HG03045 (cell line): ENCODE measurements around the gene GPC4.
"Not testable (repeated sequence)": the region's sequence is repeated elsewhere in the genome, so short reads cannot be mapped to it uniquely, and the experiment has no call there.

Experiments used
- ATAC-seq: cut with Tn5 transposase; IDR thresholded peaks from one replicate; pipeline ENCODE4 v1.9.1; 2021; ENCODE audit warnings: mild to moderate bottlenecking, moderate library complexity; ENCODE audit not compliant: unreplicated experiment

The GPC4 gene

DNA sequence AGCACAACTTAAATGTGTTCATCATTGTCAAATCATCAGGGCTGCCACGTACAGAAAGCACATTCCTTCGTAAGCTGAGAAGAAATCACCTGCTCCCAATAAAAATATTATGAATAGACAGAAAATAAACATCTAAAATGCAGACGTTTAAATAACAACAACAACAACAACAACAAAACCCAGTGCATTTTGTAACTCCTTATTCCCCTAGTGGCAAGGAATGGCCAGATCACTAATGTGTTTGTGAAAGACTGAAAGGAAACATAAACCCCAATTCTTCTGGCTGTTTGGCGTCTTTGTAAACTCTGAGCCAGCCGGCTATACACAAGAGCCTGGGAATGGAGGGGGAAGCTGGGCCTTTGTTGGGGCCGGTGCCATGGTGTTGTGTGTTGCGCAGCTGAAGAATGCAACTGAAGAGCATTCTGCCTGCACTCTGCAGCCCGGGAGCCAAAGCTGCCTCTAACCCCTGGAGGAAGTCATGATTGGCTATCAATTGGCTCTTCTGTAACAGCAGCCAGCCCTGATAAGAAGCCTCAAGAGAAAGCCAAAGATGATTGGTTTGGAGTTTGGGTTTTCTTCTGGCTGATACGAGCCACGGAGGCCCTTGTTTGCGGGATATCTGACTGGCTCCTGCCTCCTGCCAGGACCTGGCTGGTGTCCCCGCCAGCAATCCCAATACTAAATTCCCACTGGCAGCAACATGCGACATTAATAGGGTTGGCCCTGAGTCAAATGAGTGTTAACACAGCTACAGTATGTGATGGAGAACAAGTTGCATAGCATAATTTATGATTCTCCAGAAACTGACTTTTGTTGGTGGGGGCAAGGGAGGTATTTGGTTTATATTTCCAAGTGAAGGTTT, 107.4 kb downstream of the GPC4 start:
- ATAC-seq, result no peak

DNA sequence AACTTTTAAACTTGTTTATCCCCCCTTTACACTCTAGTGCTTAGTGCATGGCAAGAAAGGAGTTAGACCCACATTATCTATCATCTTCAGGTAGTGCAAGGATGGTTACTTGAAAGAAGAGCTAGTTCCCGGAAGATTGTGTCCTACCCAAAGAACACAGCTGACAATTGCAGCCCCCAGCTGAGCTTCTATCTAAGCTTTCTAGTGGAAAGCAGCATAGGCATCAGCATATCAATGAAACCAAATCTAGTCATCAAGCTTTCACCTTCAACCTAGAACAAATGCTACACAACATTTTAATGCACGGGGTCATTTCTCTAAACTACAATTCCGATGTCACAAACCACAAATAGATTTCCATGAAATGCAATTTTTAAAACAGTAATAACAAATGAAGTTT, 108.2 kb downstream of the GPC4 start:
- ATAC-seq, result no peak

DNA sequence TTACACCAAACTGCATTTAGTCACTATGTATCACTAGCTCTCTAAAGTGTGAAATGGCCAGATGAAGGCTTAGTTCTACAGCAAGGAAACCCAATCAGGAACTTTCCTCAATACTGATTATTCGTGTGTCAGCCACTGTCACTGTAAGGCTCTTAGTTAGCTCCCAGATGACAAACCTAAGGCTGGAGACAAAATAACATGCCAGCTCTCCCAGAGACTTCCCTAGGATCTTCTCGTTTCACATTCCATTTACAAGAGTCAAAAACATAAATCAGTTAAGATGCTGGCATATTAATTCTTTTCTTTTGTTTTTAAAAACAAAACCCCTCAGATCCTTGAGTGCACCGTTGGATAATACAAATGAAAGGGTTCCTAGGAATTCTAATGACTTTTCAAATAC, 109.0 kb downstream of the GPC4 start:
- ATAC-seq, result no peak

- no peak for ATAC-seq
Observed at GRCh38 chrX:133305348-133305747, 109.9 kb downstream of the GPC4 start.

GRCh38 chrX:133302775-133303445, 112.4 kb downstream of the GPC4 start:
- ATAC-seq, result no peak

GRCh38 chrX:133300591-133300990, 114.7 kb downstream of the GPC4 start:
- ATAC-seq, result no peak

DNA sequence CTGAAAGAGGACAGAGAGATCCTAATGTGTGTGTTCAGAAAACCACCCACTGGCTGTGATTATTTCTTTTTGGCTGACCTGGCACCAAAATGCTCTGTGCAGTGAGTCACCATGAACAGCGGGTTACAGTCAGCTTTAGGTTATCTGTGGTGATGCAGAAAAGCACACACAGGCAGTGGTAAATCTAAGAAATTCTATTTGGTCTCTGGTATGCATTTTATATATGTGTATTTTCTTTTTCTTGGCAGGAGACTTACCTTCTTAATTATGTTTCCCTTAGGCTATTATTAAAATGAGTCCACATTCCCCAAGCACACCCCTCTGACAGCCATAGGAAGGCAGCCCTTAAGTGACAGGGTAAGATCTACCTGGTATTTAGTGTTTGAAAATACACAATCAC, 118.0 kb downstream of the GPC4 start:
- ATAC-seq, result no peak

DNA sequence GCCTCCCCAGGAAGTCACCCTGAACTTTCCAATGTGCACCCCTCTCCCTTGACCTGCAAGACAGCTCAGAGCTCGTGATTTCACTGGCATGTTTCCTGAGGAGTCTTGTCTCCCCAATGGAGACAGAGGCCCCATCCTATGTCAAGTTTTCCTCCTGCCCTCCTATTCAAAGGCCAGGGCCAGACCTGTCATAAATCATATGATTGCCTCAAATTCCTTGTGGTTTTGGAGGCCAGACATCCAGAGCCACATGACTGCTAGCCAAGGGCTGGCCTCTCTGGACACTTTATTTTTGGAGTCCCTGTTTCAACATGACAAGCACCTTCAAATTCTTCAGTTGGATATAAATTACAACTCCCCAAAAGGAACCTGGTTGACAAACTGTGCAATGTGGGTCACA, 121.2 kb downstream of the GPC4 start:
- ATAC-seq, result no peak

DNA sequence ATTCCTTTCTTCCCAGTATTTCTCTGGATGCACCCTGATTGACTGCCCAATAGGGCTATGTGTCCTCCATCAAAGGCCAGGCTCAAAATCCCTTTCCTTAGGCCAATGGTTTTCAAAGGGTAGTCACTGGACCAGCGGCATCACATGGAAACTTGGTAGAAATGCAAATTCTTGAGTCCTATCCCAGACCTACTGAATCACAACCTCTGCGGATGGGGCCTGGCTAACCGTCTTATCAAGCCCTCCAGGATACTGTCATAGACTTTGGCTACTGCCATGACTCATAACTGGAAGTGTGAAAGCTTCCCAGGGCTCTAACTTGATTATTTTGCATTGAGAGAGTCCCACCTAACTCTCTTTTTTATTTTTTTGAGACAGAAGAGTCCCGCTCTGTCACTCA, 125.2 kb downstream of the GPC4 start:
- ATAC-seq, result no peak

DNA sequence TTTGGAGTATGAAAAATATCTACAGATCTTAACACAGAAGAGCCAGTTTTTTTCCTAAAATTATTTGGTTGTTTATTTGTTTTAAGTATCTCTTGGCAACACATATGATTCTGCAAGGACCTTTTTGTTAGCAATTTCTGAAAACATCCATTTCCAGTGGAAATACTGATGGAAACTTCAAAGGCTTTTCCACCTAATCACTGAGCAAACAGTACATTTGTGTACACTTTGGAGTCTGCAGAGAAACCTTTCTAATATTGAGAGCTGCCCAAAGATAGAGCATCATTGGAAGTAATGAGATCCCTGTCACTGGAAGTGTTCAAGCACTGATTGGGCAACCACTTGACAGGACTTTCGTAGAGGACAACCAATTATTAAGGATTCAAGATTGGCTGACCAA, 127.4 kb downstream of the GPC4 start:
- no peak for ATAC-seq

DNA sequence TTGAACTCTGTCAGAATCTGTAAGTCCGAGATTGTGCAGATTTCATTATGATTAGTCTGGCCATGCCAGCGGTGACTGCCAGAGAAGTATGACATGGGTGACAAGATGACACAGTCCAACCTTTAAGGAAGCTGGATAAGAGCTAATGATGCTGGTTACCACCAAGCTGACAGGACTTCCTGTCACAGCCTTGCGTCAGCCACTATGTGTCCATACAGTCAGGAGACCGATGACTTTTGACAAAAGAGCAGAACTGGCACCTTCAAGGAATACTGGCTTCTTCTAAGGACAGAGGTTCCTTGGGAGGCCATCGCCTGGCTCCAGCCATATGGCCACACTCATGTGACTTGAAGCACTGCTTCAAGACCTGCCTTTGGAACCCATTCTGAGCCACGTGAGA, 129.9 kb downstream of the GPC4 start:
- ATAC-seq, result no peak

DNA sequence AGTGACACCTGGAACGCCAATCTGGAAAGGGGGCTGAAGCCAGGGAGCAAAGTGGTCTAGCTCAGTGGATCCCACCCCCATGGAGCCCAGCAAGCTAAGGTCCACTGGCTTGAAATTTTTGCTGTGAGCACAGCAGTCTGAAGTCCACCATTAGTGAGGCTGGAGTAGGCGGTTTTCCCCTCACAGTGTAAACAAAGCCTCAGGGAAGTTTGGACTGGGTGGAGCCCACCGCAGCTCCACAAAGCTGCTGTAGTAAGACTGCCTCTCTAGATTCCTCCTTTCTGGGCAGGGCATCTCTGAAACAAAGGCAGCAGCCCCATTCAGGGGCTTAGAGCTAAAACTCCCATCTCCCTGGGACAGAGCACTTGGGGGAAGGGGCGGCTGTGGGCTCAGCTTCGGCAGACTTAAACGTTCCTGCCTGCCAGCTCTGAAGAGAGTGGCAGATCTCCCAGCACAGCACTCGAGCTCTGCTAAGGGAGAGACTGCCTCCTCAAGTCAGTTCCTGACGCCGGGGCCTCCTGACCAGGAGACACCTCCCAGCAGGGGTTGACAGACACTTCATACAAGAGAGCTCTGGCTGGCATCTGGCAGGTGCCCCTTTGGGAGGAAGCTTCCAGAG, 136.1 kb downstream of the GPC4 start:
- not testable (repeated sequence) for ATAC-seq

DNA sequence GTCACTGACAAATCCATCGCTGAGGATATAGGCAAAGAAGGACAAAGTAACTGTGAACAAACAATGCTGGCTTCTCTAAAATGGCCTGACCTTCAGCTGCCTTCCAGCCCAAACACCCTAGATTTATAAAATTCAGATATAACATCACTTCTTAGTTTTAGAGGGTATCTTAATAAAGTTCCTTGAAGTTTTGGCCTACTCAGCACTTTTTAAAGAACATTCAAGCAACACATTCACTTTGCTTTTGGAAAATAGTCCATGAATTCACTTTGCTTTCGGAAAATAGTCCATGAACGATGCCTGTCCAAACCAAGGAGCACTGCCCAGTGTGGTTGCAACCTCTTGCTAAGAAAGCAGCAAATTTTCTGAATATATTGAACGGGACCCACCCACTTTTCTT, 142.1 kb downstream of the GPC4 start:
- ATAC-seq, result no peak

- ATAC-seq, result no peak
Observed at GRCh38 chrX:133269168-133269567, 146.1 kb downstream of the GPC4 start.

GRCh38 chrX:133267621-133268020, 147.7 kb downstream of the GPC4 start:
- no peak for ATAC-seq

DNA sequence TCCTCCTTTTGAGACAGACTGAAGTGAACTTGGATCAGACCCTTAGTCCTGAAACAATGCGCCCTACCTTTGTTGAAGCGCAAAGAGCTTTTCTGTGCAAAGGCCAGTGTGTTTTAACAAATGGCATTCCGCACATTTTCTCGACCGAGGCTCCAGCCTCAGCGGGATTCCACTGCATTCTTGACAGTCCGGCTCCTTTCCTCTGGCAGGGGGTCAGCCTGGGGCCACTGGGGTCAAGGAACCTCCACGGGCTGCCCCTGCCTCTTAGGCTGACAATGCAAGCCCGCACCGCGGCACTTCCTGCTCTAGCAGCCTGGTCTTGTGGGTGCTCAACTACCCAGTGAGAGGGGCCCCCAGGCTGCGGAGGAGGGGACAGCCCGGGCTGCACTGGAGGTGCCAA, 150.0 kb downstream of the GPC4 start:
- no peak for ATAC-seq

DNA sequence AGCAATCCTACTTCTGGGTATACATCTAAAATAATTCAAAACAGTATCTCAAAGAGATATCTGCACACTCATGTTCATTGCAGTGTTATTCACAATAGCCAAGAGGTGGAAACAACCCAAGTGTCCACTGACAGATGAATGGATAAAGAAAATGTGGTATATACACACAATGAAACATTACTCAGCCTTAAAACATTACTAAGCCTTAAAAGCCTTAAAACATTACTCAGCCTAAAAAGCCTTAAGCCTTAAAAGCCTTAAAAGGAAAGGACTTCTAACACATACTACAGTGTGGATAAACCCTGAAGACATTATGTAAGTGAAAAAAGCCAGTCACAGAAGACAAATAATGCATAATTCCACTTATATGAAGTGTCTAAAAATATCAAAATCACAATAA, 156.8 kb downstream of the GPC4 start:
- ATAC-seq, result no peak

DNA sequence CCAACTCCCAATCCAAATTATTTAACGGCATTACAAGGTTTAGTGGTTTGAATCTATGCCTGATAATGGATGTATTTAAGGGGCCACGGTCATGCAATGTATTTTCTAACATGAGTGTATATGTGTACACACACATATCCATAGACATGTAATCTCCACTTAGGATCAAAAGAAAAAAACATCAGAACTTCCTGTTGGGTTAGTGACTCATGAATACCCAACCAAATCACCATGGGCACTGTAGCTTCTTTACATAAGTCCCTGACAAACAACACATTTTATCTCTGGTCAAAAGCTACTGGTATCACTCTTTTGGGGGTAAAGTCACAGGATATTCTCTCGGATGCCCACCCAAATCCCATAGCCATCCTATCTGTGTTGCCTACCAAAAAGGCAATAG, 160.6 kb downstream of the GPC4 start:
- no peak for ATAC-seq

GRCh38 chrX:133251204-133251603, 164.1 kb downstream of the GPC4 start:
- ATAC-seq, result no peak

- no peak for ATAC-seq
Observed at GRCh38 chrX:133250184-133251100, 164.8 kb downstream of the GPC4 start.
